KMS-11 (cell line): ENCODE data around the gene DUSP22.

Experiments used
- H2AFZ ChIP-seq: fragments of 200-600 bp; sonication (generic); 2 replicates; pipeline ENCODE4 v1.6.1; 2016; ENCODE audit warnings: antibody characterized with exemption, mixed run types, low read depth
- H3K27ac ChIP-seq: fragments of 200-600 bp; sonication (generic); 2 replicates; pipeline ENCODE4 v1.6.1; 2016; ENCODE audit warnings: mild to moderate bottlenecking, mixed run types
- H3K27me3 ChIP-seq: fragments of 200-600 bp; sonication (generic); 2 replicates; pipeline ENCODE4 v1.6.1; 2017; ENCODE audit warnings: mild to moderate bottlenecking, low read depth, mixed run types, moderate library complexity; ENCODE audit not compliant: insufficient read depth
- H3K36me3 ChIP-seq: fragments of 200-600 bp; sonication (generic); 2 replicates; pipeline ENCODE4 v1.6.1; 2017; ENCODE audit warnings: mild to moderate bottlenecking, mixed run types; ENCODE audit not compliant: insufficient read depth
- H3K4me1 ChIP-seq: fragments of 200-600 bp; sonication (generic); 2 replicates; pipeline ENCODE4 v1.6.1; 2016; ENCODE audit warnings: mild to moderate bottlenecking, low read depth, mixed run types; ENCODE audit not compliant: poor library complexity, severe bottlenecking
- H3K4me2 ChIP-seq: fragments of 200-600 bp; sonication (generic); 2 replicates; pipeline ENCODE4 v1.7.0; 2016; ENCODE audit warnings: mild to moderate bottlenecking, mixed run types
- H3K4me3 ChIP-seq: fragments of 200-600 bp; sonication (generic); IDR thresholded peaks from 2 replicates; pipeline ENCODE4 v1.6.1; 2017; ENCODE audit warnings: low read depth, low read length, mixed read lengths; ENCODE audit not compliant: insufficient read depth
- H3K79me2 ChIP-seq: fragments of 200-600 bp; sonication (generic); 2 replicates; pipeline ENCODE4 v1.6.1; 2016; ENCODE audit warnings: low read depth, mixed run types; ENCODE audit not compliant: insufficient read depth
- H3K9ac ChIP-seq: fragments of 200-600 bp; sonication (generic); 2 replicates; pipeline ENCODE4 v1.6.1; 2016; ENCODE audit warnings: mild to moderate bottlenecking, mixed run types
- H4K20me1 ChIP-seq: fragments of 200-600 bp; sonication (generic); 2 replicates; pipeline ENCODE4 v1.6.1; 2016; ENCODE audit warnings: mild to moderate bottlenecking, mixed run types; ENCODE audit not compliant: insufficient read depth
- CTCF ChIP-seq: fragments of 200-600 bp; sonication (generic); conservative IDR thresholded peaks from 2 replicates; pipeline ENCODE4 v1.6.1; 2017; ENCODE audit warnings: low read depth, mild to moderate bottlenecking, antibody characterized with exemption, low read length, moderate library complexity, mixed read lengths

DUSP22 gene

GRCh38 chr6:379410-380181 is 87.3 kb downstream of the DUSP22 start:
- no peak overlapping the region for H2AFZ ChIP-seq
- no peak overlapping the region for H3K9ac ChIP-seq
- no peaks in the 10 kb centered on the region for H3K36me3 ChIP-seq
- H3K27ac ChIP-seq = no peak overlapping the region
- TF ChIP-seq CTCF = no peak
- H3K79me2 ChIP-seq = no peaks in the 10 kb centered on the region
- peaks cover 5% of the 10 kb centered on the region for H3K4me1 ChIP-seq
- no peaks in the 10 kb centered on the region for H3K27me3 ChIP-seq
- no peaks in the 10 kb centered on the region for H4K20me1 ChIP-seq
- H3K4me3 ChIP-seq = no peak overlapping the region
- H3K4me2 ChIP-seq = no peak overlapping the region

GRCh38 chr6:380234-381218 is 88.2 kb downstream of the DUSP22 start:
- Histone ChIP-seq H3K4me2 (no peak overlapping the region), H3K9ac (no peak overlapping the region), H4K20me1 (no peaks in the 10 kb centered on the region), H3K36me3 (no peaks in the 10 kb centered on the region), H2AFZ (no peak overlapping the region), H3K27ac (no peak overlapping the region), H3K27me3 (no peaks in the 10 kb centered on the region), H3K79me2 (no peaks in the 10 kb centered on the region), H3K4me3 (no peak overlapping the region), H3K4me1 (peaks cover 5% of the 10 kb centered on the region)
- TF ChIP-seq CTCF = no peak

DNA sequence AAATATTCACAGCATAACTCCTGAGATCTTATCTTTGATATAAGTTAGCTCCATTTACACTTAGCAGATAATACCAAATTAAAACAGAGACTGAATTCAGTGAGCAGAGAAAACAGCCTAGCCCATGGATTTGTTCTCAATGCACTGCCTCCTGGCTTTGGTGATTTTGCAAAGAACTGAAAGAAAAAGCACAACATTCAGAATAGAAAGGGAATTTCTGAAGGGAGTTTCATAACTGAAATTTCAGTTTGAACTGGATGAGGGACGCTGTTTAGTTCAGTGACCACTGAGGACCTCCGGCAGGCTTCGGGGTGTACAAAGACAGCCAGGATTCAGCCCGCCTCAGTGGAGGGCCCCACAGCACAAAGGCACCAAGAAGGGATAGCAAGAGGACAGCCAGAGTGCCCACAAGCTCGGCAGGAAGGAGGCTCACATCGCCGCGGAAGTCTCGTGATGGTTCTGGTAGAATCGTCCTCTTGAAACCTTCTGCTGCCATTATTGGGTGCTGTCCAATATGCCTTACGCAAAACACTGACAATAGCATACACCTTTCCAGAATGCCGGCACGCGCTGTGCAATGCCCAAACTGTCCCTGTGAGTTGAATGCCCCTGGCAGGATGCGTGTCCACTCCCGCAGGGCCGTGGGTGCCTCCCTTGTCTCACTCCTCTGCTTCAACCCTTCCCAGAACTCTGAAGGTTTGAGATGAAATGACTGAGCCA is 89.6 kb downstream of the DUSP22 start:
- peaks cover 5% of the 10 kb centered on the region for H3K4me1 ChIP-seq
- H4K20me1 ChIP-seq = no peaks in the 10 kb centered on the region
- H3K27ac ChIP-seq = no peak overlapping the region
- H3K27me3 ChIP-seq = no peaks in the 10 kb centered on the region
- no peak for TF ChIP-seq CTCF
- no peak overlapping the region for H3K9ac ChIP-seq
- no peak overlapping the region for H3K4me2 ChIP-seq
- no peak overlapping the region for H2AFZ ChIP-seq
- no peak overlapping the region for H3K4me3 ChIP-seq
- H3K36me3 ChIP-seq = no peaks in the 10 kb centered on the region
- no peaks in the 10 kb centered on the region for H3K79me2 ChIP-seq
